Islet precursor cell (in vitro differentiated cells): ENCODE measurements around the gene PTPN1.

Experiments used
- DNase-seq: peaks from one replicate; pipeline ENCODE4 v3.0.0-alpha.2; 2018

The PTPN1 gene

DNA sequence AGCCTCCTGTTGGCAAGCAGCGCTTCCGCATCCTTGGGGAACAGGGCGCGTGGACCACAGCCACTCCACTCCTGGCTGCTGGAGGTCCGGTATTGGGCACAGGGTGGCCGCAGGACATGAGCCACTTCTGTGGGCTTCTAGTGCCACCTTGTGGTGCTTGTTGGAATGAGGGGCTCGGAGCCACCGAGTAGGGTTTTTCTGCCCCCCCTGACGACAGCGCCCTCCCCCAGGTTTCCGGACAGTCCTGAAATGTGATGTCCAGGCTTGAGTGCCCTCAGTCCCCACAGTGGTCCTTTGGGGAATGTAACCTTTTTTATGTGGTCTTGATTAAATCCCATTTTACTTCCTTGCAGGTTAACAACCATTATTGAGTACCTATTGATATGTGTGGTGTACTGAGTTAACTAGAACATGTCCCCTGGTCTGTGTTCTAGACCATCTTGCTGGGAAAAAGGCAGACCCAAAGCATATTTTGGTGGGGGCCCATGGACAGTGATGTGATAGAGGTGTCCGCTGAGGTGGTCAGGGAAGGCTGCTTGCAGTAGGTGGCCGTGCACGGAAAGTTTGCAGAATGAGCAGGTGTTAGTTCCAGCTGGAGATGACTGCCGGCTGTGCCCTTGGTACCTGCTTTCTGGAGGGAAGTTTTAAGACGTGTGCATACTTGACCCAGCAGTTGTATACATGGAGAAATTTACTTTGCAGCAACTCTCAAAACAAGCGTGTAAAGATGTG, 70.0 kb downstream of the PTPN1 start:
- DNase-seq = peak; percentile 85

DNA sequence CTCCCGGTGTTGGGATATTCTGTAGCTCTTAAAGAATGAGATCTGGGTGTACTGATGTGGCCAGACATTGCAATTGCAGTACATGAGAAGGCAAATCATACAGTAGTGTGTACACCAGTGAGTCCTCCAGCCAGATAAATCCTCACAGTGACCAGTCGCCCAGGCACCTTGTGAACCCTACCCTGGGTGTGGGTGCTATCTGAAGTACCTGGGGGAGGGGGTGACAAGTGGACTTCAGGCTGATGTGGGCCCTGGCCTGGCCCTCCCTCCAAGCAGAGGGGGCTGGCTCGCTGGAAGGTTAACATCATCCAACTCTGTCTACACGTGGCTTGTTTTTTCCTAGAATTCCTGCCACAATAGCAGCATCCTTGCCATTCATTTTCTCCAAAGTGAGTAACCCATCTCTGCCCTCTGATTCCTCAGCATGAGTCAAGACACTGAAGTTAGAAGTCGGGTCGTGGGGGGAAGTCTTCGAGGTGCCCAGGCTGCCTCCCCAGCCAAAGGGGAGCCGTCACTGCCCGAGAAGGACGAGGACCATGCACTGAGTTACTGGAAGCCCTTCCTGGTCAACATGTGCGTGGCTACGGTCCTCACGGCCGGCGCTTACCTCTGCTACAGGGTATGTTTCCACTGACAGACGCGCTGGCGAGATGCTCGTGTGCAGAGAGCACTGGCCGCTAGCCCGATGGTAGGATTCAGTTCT, 70.8 kb downstream of the PTPN1 start:
- no peak for DNase-seq

DNA sequence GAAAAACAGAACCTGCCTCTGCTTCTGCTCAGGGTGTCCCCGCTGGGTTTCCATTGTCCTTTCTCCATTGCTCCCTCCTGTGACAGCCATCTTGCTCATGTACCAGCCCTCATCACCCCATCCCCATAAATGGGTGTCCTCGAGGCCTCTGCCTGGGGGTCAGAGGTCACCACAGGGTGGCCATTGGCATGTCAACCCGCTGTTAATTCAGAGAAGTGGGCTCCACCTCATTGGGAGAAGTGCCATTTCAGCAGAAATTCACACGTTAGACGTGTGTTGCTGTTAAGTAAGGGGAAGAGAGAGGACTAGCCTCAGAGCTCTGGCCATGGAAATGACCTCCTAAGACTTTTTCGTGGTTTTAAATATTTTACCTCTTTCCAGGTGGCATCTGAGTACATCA, 71.9 kb downstream of the PTPN1 start:
- no peak for DNase-seq

DNA sequence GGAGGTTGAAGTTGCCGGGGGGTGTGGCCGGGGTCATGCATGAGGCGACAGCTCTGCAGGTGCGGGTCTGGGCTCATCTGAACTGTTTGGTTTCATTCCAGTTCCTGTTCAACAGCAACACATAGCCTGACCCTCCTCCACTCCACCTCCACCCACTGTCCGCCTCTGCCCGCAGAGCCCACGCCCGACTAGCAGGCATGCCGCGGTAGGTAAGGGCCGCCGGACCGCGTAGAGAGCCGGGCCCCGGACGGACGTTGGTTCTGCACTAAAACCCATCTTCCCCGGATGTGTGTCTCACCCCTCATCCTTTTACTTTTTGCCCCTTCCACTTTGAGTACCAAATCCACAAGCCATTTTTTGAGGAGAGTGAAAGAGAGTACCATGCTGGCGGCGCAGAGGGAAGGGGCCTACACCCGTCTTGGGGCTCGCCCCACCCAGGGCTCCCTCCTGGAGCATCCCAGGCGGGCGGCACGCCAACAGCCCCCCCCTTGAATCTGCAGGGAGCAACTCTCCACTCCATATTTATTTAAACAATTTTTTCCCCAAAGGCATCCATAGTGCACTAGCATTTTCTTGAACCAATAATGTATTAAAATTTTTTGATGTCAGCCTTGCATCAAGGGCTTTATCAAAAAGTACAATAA, 72.5 kb downstream of the PTPN1 start:
- DNase-seq = no peak

DNA sequence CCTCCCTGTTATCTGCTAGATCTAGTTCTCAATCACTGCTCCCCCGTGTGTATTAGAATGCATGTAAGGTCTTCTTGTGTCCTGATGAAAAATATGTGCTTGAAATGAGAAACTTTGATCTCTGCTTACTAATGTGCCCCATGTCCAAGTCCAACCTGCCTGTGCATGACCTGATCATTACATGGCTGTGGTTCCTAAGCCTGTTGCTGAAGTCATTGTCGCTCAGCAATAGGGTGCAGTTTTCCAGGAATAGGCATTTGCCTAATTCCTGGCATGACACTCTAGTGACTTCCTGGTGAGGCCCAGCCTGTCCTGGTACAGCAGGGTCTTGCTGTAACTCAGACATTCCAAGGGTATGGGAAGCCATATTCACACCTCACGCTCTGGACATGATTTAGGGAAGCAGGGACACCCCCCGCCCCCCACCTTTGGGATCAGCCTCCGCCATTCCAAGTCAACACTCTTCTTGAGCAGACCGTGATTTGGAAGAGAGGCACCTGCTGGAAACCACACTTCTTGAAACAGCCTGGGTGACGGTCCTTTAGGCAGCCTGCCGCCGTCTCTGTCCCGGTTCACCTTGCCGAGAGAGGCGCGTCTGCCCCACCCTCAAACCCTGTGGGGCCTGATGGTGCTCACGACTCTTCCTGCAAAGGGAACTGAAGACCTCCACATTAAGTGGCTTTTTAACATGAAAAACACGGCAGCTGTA, 73.4 kb downstream of the PTPN1 start:
- DNase-seq = no peak

DNA sequence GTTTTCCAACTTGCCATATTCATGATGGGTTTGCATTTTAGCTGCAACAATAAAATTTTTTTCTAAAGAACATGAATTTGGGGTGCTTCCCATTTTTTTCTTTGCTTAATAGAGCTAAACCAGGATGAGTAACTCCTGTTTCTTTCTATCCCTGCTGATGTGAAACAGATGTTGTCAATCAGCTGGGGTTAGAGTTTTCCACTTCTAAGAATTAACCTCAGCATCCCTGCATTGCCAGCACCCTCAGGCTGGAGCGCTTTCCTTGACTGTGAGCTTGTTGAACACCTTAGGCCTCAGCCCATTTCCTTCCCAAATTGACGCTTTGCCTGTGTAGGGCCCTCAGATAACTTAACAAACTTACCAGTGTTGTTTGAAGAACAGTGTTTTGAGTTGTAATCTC, 74.5 kb downstream of the PTPN1 start:
- no peak for DNase-seq

DNA sequence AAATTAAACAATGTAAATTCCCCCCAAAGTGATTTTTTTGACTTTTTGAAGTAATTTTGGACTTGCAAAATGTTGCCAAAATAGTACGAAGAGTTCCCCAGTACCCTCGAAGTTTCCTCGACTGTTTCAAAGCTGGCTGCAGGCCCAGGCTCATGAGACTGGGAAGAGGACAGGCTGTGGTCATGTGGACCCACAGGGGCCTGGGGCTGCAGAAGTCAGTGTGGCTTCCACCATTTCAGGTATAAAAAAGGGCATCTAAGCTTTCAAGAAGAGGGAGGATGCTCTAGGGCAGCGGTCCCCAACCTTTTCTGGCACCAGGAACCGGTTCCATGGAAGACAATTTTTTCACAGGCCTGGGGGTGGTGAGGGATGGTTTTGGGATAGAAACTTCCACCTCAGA, 75.0 kb downstream of the PTPN1 start:
- DNase-seq = no peak

DNA sequence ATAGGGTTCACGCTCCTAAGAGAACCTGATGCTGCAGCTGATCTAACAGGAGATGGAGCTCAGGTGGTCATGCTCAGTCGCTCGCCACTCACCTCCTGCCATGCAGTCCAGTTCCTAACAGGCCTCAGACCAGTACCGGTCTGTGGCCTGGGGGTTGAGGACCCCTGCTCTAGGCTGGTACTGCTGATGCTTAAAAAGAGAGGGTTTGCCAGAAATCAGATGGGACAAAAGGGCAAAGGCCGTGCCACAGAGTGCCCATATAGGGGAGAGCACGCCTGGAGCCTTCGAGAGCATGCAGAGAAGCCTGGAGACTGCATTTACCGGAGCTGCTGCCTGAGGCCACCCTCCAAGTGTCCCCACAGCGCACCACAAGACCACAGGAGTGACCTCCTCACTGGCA, 75.5 kb downstream of the PTPN1 start:
- no peak for DNase-seq

DNA sequence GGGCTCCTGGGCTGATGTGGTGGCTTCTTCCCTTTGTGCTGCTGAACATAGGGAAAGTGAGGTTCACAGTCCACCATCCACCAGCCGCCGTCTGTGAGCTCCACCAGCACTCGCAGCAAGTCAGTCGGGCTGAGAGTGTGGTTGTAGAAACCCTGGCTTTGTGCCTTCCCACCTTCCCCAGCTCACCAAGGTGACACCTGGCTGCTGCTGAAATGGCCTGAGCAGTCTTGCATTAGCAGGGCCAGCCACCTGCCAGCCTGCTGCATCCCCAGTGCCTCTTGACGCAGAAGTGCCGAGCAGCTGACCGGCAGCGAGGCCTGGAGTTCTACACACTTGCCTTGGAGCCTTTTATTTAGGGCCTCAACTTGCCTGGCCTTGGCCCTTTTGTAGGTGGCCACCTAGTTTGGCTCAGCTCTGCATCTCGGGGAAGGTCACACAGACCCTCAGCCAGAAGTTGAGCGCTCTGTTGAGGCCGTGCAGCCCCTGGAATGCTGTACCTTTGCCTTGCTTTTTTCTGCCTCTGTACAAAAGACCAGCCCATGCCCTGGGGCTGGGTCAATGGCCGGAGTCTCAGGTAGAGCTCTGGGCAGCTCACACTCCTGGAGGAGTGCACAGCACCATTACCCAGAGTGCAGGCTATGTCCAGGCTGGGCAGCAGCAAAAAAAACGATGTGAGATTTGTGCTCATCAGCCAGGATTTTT, 76.5 kb downstream of the PTPN1 start:
- DNase-seq = peak; percentile 68

DNA sequence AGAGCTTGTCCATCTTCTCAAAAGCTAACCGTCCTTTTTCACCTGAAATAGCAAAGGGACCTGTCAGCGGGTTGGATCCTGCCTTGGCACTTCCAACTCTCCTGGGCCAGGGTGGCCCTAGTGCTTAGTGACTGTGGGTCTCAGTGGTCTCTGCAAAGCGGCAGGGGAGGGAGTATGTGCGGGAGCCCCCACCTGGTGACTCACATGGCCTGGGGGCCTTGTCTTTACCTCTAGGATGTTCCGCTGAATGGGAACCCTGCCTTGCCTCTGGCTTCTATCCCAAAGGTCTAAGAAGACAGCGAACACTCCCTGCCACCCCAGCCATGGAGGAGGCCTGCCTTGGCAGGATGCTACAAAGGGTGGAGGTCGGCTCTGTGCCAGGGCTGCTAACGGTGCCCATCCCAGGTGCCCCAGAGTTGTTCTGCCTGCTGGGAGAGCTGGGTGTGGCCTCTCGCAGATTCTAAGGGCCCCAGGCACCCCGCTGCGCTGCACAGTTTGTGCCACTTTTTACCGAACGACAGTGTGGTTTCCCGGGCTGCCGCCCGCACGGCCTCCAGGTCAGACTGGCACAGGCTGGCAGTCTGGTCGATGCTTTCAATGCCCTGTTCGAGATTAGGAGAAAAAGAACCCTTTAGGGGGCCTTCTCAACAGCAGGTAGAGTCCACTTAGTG, 77.2 kb downstream of the PTPN1 start:
- no peak for DNase-seq

DNA sequence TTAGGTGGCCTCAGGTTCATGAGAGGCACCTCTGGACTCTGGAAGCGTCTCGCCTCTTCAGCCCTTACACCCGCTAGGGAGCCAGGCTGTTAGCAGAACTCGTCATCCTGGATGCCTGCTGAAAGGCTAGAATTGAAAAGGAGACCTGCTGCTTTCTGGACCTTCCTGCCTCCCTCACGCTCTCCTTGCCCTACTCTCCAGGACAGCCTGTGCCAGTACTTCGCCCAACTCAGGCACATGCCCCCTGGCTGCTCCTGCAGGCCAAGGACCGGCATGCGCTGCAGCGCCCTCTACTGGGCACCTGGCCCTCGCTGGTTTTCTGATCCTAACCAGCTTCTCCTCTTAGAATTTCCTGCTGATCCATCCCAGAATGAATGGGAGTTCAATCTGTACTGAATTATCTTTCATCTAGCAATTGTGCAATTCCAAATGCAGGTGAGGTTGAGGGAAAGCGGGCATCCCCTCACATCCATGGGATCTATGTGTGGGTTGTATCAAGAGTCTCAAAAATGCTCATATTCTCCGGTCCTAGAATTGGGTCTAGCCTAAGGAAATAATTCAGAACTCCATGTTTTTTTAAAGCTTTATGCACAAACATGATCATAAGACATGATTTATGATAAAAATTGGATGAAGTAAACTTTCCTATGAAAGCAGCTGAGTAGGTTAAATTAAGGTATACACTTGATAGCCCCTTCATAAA, 78.0 kb downstream of the PTPN1 start:
- peak; percentile 85 for DNase-seq

DNA sequence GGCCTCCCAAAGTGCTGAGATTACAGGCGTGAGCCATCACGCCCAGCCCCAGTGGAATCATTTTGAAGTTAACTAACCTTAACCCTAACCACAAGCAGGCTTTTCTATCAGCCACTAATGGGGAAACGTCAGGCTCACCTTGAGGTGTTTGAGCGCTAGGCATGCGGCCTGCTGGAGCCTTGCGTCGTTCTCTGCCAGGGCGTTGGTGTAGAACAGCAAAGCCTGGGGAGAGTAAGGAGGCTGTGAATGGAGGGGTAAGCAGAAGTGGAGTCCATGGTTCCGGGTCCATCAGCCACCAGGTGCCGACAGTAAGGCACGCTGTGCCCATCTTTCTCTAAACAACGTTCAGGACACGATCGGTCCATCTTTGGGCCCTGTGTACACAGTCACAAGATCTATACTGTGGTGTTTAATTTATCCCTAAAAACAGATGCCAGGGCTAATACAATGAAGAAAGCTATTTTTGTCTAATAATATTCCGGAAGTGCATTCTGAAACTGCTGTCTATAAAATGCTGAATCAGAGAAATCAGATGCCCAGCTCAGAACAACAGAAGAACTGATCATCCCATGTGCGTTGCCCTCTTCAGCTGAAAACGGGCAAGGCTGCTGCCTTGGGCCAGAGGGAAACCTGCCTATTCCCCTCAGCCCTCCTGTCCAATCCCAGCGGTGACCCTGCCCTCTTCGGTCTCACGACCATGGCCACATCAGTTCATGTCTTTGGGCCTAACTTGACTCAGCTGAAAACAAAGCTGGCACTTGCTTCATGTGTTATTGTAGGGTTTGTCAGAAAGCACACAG, 79.6 kb downstream of the PTPN1 start:
- no peak for DNase-seq

DNA sequence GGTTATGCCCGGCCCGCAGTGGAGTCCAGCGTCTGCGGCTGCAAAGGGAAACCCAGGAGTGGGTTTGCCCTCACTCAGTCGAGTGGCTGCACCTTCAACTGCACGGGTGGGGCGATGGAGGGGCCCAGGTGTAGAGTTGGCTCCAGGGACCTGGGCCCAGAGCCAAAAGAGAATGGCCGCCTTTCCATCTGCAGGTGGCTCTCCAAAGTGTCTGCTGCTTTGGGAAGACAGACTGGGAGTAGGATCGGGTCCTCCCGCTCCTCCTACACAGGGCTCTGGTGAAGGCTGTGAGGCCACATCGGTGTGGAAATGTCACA, 80.1 kb downstream of the PTPN1 start:
- no peak for DNase-seq

DNA sequence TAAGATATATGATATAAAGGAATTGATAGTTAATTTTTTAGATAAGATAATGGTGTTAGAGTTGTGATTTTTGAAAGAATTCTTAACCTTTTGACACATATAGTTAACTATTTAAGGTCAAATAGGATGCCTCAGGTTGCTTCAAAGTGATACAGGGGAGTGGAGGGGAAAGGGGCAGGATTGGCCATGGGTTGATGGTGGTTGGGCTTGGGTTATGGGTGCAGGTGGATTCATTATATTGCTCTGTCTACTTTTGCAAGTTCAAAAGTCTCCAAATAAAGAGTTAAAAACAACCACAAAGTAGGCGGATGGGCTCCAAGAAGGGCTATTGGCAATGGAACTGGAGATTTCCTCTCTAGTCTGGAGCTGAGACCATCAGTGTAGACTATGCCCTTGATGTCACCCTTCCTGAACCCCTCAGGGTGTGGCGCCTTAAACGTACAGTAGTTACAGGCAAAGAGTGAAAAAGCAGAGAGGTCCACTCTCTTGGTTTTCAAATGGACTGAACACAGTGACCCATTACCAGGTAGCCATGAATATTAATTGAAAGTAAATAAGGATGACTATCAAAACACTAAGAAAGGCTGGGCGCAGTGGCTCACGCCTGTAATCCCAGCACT, 81.2 kb downstream of the PTPN1 start:
- no peak for DNase-seq

DNA sequence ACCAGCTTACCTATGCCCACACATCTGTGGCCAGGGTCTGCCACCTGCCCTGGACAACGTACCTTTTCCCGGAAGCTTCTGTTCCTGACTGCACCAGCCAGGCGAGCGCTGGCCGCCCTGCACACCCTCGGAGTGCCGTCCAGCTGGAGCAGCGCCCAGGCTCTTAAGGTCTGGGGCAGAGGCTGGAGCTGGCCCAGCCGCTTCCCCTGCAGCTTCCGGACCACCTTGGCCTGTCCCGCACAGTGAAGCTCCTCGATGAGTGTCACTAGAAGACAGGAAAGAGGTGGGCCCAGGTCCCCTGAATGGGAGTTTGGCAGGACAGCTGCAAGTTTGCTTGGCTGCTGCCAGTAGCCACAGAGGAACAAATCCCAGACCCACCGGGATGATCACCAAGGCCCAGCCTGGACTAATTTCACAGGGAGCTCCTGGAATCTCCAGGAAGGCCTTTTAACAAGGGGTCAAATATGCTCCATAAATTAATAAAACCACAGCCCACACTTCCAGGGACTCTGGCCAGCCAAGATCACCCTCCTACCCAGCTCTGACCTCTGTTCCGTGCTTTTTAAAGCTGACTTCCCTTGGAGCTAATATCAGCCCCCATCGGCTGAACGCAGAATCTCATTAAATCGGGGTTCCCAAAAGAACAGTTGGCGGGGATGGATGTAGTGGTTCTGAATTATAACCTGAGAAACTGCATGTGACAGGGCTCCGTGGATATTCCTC, 82.3 kb downstream of the PTPN1 start:
- no peak for DNase-seq

DNA sequence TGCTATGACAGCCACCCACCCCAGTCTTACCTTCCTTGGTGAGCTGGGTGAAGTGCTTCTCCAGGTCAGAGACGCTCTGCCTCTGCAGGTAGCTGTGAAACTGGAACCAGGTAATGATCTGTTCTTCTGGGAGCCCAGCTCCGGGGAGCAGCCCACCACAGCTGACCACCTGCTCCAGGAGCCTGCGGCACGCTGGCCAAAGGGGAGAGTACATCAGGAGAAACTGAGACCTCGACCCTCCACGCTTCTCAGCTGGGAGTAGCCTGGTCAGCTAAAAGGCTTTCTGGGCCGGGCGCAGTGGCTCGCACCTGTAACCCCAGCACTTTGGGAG, 82.8 kb downstream of the PTPN1 start:
- no peak for DNase-seq

DNA sequence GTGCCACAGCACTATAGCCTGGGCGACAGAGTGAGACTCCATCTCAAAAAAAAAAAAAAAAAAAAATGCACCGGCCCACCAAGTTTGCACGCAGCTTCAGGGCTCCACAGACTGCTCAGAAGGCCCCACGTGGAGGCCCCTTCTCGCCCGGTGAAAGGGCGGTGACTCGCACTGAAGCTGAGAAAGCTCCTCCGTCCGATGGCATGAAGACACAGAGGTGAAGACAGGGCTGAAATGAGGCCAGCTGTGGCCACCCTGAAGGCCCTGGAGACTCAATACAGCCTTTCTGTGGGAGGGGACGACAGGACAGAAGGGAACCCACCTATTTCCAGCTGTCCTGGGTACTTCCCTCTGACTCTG, 84.0 kb downstream of the PTPN1 start:
- DNase-seq = no peak

DNA sequence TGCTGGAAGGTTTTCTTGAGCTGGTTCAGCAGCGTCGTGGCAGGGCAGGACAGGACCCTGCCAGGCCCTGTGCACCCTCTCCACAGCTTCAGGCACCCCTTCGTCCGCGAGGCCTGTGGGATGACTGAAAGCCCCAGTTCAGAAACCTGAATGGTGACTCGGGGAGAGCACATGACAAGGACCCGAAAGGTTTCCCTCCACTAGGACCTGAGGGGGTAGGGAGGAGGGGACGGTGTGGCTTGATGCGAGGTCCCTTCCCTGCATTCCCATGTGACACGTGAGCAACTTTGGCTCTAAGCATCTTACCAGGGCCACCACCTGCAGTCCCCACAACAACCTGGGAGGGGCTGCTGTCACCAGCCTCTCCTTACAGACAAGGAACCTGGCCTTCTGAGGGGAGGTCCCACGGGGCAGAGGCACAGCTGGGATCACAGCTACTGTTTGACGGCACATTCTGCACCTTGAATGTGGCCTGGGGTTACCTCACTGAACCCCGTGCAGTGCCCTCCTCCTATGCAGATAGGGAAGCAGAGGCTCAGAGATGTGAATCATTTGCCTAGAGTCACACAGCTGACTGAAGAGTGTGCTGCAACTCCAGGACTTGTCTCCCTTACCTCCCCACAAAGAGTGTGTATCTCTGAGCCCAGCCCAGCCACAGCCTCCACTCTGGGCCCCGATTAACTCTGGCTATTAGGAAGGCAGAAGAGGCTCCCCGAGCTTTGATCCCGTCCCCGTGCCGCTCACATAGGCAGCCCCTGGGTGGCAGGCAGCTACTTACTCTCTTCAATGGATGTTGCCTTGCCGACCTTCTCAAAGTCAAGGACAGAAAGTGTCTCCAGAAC, 84.6 kb downstream of the PTPN1 start:
- DNase-seq = peak; percentile 62

DNA sequence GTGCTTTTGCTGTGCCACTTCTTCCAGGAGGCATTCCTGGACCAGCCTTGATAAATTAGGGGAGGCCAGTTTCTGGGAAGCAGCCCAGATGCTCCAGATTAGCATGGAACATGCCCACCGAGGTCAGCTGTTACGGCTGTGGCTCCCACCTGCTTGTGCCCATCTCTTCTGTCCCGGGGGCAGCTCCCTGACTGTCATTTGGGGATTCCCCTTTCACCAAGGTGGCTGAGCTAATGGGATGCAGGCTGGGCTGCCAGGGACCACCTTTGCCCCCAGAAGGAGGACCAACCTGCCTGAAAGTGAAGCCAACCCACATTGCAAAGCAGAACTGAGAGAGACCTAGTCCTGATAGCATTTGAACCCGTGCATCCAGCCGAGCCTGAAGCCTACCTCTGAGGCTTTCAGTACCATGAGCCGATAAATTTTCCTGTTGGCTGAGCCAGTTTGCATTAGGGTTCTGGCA, 85.3 kb downstream of the PTPN1 start:
- no peak for DNase-seq
